Thoracic aorta (tissue), 2 donors: Measurements from ENCODE around the gene IL17REL. TPM values are rescaled to one million over a fixed set of nuclear protein-coding genes. Genes with fewer than 3 reads are reported as not detected.

ENCODE experiments used
- ATAC-seq: fragments of 150-250 bp; one replicate; pipeline ENCODE4 v1.8.0; 2017; ENCODE audit warnings: low read depth; ENCODE audit not compliant: insufficient number of reproducible peaks, low FRiP score
- DNase-seq: peaks from one replicate; pipeline ENCODE4 v3.0.0-alpha.2; 2020; ENCODE audit warnings: low spot score
- H3K27ac ChIP-seq, 2 donors: fragments of 200-600 bp; sonication (generic); 1 replicate in 1 of 2; 2 replicates in 1 of 2; pipeline ENCODE4 v1.5.1; 2016; ENCODE audit warnings: mild to moderate bottlenecking in 2 of 2, moderate library complexity in 2 of 2
- H3K27me3 ChIP-seq: fragments of 200-600 bp; sonication (generic); replicated peaks from 2 replicates; pipeline ENCODE4 v1.6.0; 2016; ENCODE audit warnings: mild to moderate bottlenecking; ENCODE audit not compliant: insufficient read depth
- H3K36me3 ChIP-seq: fragments of 200-600 bp; sonication (generic); one replicate; pipeline ENCODE4 v1.5.1; 2016
- H3K4me1 ChIP-seq, 2 donors: fragments of 200-600 bp; sonication (generic); 1 replicate in 1 of 2; 2 replicates in 1 of 2; pipeline versions ENCODE4 v1.5.1 to v1.6.0; 2016; ENCODE audit warnings: low read depth in 2 of 2, mild to moderate bottlenecking in 1 of 2; ENCODE audit not compliant: control insufficient read depth in 1 of 2
- H3K4me3 ChIP-seq: fragments of 200-600 bp; sonication (generic); 2 replicates; pipeline ENCODE4 v1.5.1; 2016; ENCODE audit warnings: mild to moderate bottlenecking
- H3K9me3 ChIP-seq: fragments of 200-600 bp; sonication (generic); 2 replicates; pipeline ENCODE4 v1.5.1; 2016
- CTCF ChIP-seq: fragments of 200-600 bp; sonication (generic); IDR thresholded peaks from one replicate; pipeline ENCODE4 v1.5.1; 2019; ENCODE audit warnings: antibody characterized with exemption
- total RNA-seq, 2 donors: library from RNA; depleted of rRNA; stranded (reverse); fragments of >200 nt; gene quantifications; one replicate each; pipeline versions ENCODE4 v1.1.0 to v1.2.3, GENCODE V29; 2016

The IL17REL gene
- total RNA-seq, 2 donors from 2014 or later: not detected

GRCh38 chr22:49956418-49956770 lies 56.2 kb downstream of the IL17REL start:
- no peaks in the 10 kb centered on the region for H3K27me3 ChIP-seq
- ATAC-seq: no peak
- no peak overlapping the region for H3K27ac ChIP-seq
- no peaks in the 10 kb centered on the region for H3K36me3 ChIP-seq
- no peak overlapping the region for H3K4me3 ChIP-seq
- TF ChIP-seq CTCF: no peak
- no peaks in the 10 kb centered on the region for H3K9me3 ChIP-seq
- no peak for DNase-seq
- H3K4me1 ChIP-seq: peaks cover 12 to 38% of the 10 kb centered on the region in 2 donors

DNA sequence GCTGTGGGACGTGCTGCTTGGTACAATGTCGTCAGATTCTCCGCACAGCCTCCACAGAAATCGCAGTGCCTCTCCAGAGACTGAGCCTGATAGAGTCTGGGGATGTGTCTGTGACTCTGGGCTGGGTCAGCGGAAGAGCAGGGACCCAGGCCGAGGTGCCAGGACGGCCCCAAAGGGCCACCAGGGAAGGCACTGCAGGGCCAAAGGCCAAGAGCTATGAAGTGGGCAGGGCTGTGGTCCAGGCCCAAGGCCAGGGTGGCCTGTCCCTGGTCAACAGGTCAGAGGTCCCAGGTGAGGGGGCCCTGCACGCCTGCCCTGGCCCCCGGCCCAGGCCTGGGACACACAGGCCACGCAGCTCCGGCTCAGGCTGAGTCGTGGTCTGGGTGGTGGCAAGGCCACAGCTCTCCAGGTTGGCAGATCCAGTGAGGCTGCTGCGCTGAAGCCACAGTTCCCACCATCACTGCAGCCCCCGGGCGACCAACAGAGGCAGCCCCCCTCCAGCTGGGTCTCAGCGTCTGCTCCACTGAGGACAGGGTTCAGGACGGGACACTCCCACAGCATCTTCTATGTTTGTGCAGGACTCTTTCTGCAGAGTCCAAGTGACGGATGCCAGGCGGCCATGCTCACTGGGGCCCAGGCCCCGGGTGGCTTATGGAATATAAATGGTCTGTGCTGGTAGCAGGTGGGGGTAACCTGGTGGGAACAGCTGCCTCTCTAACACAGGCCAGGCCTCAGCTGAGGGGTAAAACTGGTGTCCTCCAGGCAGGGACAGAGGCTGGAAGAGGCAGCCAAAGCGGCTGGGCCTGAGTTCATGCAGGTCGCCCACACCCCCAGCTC lies 56.8 kb downstream of the IL17REL start:
- H3K9me3 ChIP-seq: no peaks in the 10 kb centered on the region
- no peak overlapping the region for H3K4me3 ChIP-seq
- no peak for ATAC-seq
- H3K36me3 ChIP-seq: no peaks in the 10 kb centered on the region
- no peak overlapping the region for H3K27ac ChIP-seq
- TF ChIP-seq CTCF: no peak
- H3K27me3 ChIP-seq: no peaks in the 10 kb centered on the region
- no peak for DNase-seq
- H3K4me1 ChIP-seq: peaks cover 12 to 38% of the 10 kb centered on the region in 2 donors

- H3K4me3 ChIP-seq: no peak overlapping the region
- DNase-seq (no peak), ATAC-seq (no peak)
- no peaks in the 10 kb centered on the region for H3K27me3 ChIP-seq
- no peak for TF ChIP-seq CTCF
- peak overlapping the region in 1 of 2 donors; percentile 35 for H3K27ac ChIP-seq
- H3K9me3 ChIP-seq: no peaks in the 10 kb centered on the region
- H3K4me1 ChIP-seq: peaks cover 12 to 38% of the 10 kb centered on the region in 2 donors
- H3K36me3 ChIP-seq: no peaks in the 10 kb centered on the region
These were observed 57.5 kb downstream of the IL17REL start for GRCh38 chr22:49954991-49955580.

DNA sequence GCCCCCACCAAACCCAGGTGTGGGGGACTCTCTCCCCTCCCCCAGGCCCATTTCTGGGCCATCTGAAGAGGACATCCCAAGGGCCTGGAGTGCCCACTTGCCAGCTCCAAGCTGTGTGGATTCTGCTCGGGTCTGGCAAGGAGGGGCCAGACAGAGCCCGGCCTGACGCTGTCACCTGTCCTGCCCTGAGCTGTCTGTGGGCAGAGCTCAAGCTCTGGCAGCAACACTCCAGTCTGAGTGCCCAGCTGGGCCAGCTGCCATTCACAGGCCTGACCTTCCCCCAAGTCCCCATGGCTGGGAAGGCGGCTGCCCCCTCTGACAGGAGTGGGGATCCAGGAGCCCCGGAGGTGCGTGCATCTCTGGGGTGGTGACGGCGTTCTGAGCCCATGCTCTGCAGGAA lies 58.2 kb downstream of the IL17REL start:
- Histone ChIP-seq H3K4me1 (peaks cover 12 to 32% of the 10 kb centered on the region in 2 donors), H3K9me3 (no peaks in the 10 kb centered on the region), H3K4me3 (no peak overlapping the region), H3K36me3 (no peaks in the 10 kb centered on the region), H3K27ac (peak overlapping the region in 1 of 2 donors; percentile 35), H3K27me3 (no peaks in the 10 kb centered on the region)
- TF ChIP-seq CTCF: no peak
- DNase-seq: no peak
- no peak for ATAC-seq

DNA sequence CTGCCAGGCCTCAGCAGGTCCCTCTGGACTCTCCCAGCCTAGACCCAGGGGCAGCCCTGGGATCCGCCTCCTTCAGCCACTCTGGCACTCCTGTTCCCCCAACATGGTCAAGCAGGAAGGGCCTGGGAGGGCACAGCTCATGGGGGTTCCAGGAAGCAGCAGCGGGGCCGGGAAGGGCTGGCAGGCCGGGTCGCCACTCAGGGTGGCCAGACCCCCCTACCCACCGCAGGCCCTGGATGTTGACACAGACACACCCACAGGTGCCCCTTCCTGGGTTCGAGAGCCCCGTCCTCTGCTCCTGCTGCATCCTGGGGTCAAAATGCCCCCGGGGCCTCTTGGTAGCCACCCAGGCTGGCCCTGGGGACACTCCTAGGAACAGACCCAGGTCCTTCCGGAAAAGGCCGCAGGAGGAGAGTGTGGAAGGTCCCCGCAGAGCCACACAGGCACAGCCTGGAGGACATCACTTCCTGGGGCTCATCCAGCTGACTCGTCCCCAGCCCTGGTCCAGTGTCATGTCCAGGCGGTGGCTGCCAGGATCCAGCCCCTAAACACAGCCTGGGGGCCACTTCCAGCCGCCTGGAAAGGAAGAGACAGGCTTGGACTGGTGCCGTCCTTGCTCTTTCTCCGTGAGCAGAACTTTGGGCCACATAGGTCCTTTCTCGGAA lies 58.8 kb downstream of the IL17REL start:
- Histone ChIP-seq H3K27ac (peak overlapping the region in 1 of 2 donors; percentile 35), H3K36me3 (no peaks in the 10 kb centered on the region), H3K4me1 (peaks cover 12 to 27% of the 10 kb centered on the region in 2 donors), H3K9me3 (no peaks in the 10 kb centered on the region), H3K27me3 (no peaks in the 10 kb centered on the region), H3K4me3 (no peak overlapping the region)
- TF ChIP-seq CTCF: no peak
- DNase-seq (no peak), ATAC-seq (no peak)
